Liver (tissue), 3 donors: ENCODE measurements around the gene BNC2.

ENCODE experiments used
- FOXA1 ChIP-seq: IDR thresholded peaks from 2 replicates; pipeline ENCODE4 v1.6.1; 2016; ENCODE audit warnings: antibody characterized with exemption
- GABPA ChIP-seq, 2 donors: IDR thresholded peaks in 1 of 2; conservative IDR thresholded peaks in 1 of 2; 2 replicates each; pipeline ENCODE4 v1.6.1; 2016; ENCODE audit warnings: antibody characterized with exemption in 2 of 2, mild to moderate bottlenecking in 1 of 2, moderate library complexity in 1 of 2
- JUND ChIP-seq, 2 donors: IDR thresholded peaks; 2 replicates each; pipeline ENCODE4 v1.6.1; 2016; ENCODE audit warnings: antibody characterized with exemption in 2 of 2
- RAD21 ChIP-seq, 2 donors: IDR thresholded peaks; 2 replicates each; pipeline ENCODE4 v1.6.1; 2016; ENCODE audit warnings: antibody characterized with exemption in 2 of 2, mild to moderate bottlenecking in 2 of 2
- TAF1 ChIP-seq: conservative IDR thresholded peaks from 2 replicates; pipeline ENCODE4 v1.6.1; 2016; ENCODE audit warnings: antibody characterized with exemption, mild to moderate bottlenecking
- YY1 ChIP-seq: IDR thresholded peaks from 2 replicates; pipeline ENCODE4 v1.6.1; 2016; ENCODE audit warnings: antibody characterized with exemption, mild to moderate bottlenecking
- TF ChIP-seq, protein P1 (sequence below): fragments of 150-350 bp; IDR thresholded peaks from 2 replicates; pipeline ENCODE4 v1.5.1; 2017; ENCODE audit warnings: improper control_type of control experiment, low read depth, low read length; ENCODE audit not compliant: missing input control
- TF ChIP-seq, protein P2 (sequence below): IDR thresholded peaks from 2 replicates; pipeline ENCODE4 v1.6.1; 2016; ENCODE audit warnings: antibody characterized with exemption, mild to moderate bottlenecking
- TF ChIP-seq, protein P3 (sequence below): IDR thresholded peaks from 2 replicates; pipeline ENCODE4 v1.6.1; 2016; ENCODE audit warnings: antibody characterized with exemption
- TF ChIP-seq, protein P4 (sequence below): IDR thresholded peaks from 2 replicates; pipeline ENCODE4 v1.6.1; 2016; ENCODE audit warnings: antibody characterized with exemption
- donor health status: healthy.
- donor health status: healthy.

DNA sequence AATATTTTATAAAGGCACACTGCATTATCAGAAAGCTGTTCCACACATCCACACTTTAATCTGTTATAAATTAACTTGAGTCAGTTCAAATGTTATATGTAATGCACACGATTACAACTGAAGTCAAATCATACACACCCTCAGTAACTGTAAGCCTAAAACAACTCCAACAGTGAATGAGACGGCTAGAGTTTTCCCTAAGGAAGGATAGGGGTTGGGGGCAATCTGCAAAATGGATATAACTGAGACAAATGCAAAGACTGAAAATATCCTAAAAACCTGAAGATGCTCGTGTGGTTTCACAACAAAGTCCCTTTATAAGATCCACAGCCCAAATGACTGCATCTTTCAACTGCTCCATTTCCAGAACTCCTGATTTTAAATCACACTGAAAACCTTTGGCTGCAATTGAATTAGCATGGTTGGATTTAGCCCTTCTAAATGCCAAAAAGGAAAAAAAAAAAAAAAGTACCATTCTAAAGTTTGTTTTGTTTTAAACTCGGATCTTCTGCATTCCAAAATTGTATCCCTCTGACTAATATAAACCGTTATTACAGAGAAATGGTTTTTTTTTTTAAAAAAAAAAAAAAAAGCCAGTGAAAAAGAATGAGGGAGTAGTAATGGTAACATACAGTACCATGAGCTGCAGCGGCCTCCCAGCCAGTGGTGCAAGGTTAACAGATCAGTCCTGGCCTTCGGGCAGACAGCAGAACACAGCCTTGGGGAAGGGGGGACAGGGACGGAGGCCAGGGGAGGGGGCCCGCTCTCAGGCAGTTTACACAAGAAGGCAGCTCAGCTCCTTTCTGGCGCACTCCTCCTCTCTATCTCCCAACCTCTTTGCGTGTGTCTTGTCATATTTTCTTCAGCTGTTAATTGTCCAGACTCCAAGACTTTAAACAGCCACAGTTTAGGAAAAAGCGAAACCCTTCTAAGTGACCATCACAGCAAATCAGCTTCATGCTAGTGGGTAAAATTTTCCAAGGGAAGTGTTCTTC lies 166.1 kb downstream of the BNC2 start:
- TF ChIP-seq, protein P1, sequence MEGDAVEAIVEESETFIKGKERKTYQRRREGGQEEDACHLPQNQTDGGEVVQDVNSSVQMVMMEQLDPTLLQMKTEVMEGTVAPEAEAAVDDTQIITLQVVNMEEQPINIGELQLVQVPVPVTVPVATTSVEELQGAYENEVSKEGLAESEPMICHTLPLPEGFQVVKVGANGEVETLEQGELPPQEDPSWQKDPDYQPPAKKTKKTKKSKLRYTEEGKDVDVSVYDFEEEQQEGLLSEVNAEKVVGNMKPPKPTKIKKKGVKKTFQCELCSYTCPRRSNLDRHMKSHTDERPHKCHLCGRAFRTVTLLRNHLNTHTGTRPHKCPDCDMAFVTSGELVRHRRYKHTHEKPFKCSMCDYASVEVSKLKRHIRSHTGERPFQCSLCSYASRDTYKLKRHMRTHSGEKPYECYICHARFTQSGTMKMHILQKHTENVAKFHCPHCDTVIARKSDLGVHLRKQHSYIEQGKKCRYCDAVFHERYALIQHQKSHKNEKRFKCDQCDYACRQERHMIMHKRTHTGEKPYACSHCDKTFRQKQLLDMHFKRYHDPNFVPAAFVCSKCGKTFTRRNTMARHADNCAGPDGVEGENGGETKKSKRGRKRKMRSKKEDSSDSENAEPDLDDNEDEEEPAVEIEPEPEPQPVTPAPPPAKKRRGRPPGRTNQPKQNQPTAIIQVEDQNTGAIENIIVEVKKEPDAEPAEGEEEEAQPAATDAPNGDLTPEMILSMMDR: no peak
- no peak for TF ChIP-seq TAF1
- TF ChIP-seq JUND (IDR thresholded peaks at IDR 0.05): no peak
- TF ChIP-seq, protein P2, sequence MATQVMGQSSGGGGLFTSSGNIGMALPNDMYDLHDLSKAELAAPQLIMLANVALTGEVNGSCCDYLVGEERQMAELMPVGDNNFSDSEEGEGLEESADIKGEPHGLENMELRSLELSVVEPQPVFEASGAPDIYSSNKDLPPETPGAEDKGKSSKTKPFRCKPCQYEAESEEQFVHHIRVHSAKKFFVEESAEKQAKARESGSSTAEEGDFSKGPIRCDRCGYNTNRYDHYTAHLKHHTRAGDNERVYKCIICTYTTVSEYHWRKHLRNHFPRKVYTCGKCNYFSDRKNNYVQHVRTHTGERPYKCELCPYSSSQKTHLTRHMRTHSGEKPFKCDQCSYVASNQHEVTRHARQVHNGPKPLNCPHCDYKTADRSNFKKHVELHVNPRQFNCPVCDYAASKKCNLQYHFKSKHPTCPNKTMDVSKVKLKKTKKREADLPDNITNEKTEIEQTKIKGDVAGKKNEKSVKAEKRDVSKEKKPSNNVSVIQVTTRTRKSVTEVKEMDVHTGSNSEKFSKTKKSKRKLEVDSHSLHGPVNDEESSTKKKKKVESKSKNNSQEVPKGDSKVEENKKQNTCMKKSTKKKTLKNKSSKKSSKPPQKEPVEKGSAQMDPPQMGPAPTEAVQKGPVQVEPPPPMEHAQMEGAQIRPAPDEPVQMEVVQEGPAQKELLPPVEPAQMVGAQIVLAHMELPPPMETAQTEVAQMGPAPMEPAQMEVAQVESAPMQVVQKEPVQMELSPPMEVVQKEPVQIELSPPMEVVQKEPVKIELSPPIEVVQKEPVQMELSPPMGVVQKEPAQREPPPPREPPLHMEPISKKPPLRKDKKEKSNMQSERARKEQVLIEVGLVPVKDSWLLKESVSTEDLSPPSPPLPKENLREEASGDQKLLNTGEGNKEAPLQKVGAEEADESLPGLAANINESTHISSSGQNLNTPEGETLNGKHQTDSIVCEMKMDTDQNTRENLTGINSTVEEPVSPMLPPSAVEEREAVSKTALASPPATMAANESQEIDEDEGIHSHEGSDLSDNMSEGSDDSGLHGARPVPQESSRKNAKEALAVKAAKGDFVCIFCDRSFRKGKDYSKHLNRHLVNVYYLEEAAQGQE: no peak
- no peak for TF ChIP-seq FOXA1
- TF ChIP-seq RAD21 (IDR thresholded peaks at IDR 0.05): no peak
- TF ChIP-seq, protein P3, sequence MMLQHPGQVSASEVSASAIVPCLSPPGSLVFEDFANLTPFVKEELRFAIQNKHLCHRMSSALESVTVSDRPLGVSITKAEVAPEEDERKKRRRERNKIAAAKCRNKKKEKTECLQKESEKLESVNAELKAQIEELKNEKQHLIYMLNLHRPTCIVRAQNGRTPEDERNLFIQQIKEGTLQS: no peak
- no peak for TF ChIP-seq YY1
- TF ChIP-seq, protein P4, sequence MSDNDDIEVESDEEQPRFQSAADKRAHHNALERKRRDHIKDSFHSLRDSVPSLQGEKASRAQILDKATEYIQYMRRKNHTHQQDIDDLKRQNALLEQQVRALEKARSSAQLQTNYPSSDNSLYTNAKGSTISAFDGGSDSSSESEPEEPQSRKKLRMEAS: no peak
- no peak for TF ChIP-seq GABPA (IDR thresholded peaks at IDR 0.05 in 1 of 2, conservative IDR thresholded peaks at IDR 0.05 in 1 of 2)
